Measurements from ENCODE around the gene FOXJ2. TPM values are rescaled to one million over a fixed set of nuclear protein-coding genes. Genes with fewer than 3 reads are reported as not detected.

FOXJ2 gene
- polyA plus RNA-seq, 4 donors: 3.8 to 11.1 (median 5.4) TPM

GRCh38 chr12:8045952-8046944, 13.7 kb downstream of the FOXJ2 start:
- Histone ChIP-seq H3K27me3 (ENCODE audit: control insufficient read depth in 3 of 3, insufficient read depth in 3 of 3, low read length in 3 of 3) (no peaks in the 10 kb centered on the region), H3K36me3 (ENCODE audit: control insufficient read depth in 3 of 3, insufficient read depth in 2 of 3, low read depth in 1 of 3, low read length in 3 of 3) (peaks cover 23 to 64% (median 24%) of the 10 kb centered on the region in 3 donors), H3K4me3 (ENCODE audit: low read depth in 1 of 3, low read length in 3 of 3) (no peak overlapping the region), H3K4me1 (ENCODE audit: control insufficient read depth in 3 of 3, insufficient read depth in 2 of 3, low read depth in 1 of 3, low read length in 2 of 3) (no peaks in the 10 kb centered on the region), H3K27ac (ENCODE audit: low read depth in 1 of 3, low read length in 2 of 3) (no peak overlapping the region), H3K9me3 (ENCODE audit: control insufficient read depth in 2 of 2, insufficient read depth in 1 of 2, low read depth in 1 of 2, low read length in 1 of 2) (no peaks in the 10 kb centered on the region)
- FAIRE-seq (no peak), DNase-seq (peak; percentile 66 to 73)
- WGBS, 3 donors: 47 to 52% (median 48%) methylated on average over 8 of the region's 8 CpGs

- Histone ChIP-seq H3K4me1 (ENCODE audit: control insufficient read depth in 3 of 3, insufficient read depth in 2 of 3, low read depth in 1 of 3, low read length in 2 of 3) (no peaks in the 10 kb centered on the region), H3K36me3 (ENCODE audit: control insufficient read depth in 3 of 3, insufficient read depth in 2 of 3, low read depth in 1 of 3, low read length in 3 of 3) (peaks cover 16 to 60% (median 30%) of the 10 kb centered on the region in 3 donors), H3K4me3 (ENCODE audit: low read depth in 1 of 3, low read length in 3 of 3) (no peak overlapping the region), H3K9me3 (ENCODE audit: control insufficient read depth in 2 of 2, insufficient read depth in 1 of 2, low read depth in 1 of 2, low read length in 1 of 2) (no peaks in the 10 kb centered on the region), H3K27me3 (ENCODE audit: control insufficient read depth in 3 of 3, insufficient read depth in 3 of 3, low read length in 3 of 3) (no peaks in the 10 kb centered on the region), H3K27ac (ENCODE audit: low read depth in 1 of 3, low read length in 2 of 3) (no peak overlapping the region)
- FAIRE-seq: no peak
- WGBS, 3 donors: 92 to 98% (median 95%) methylated on average over 5 of the region's 5 CpGs
- no peak for DNase-seq
Measured at GRCh38 chr12:8047842-8048241, 15.3 kb downstream of the FOXJ2 start.

DNA sequence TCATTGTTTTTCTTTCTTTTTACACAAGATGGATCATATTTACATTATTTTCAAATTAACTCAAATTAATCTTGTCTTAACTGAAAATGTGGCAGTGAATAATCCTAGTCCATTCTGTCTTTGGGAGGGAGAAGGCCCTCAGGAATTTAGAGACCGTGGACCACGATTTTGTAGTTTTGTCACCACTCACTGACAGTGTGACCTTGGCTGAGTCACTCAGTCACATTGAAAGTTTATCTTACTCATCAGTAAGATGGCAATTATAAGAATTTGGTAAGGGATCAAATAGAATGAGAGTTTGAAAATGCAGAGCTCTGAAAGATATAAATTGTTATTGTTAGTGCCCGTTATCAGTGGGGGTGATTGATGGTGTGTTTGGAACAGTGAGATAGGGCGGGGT, 16.4 kb downstream of the FOXJ2 start:
- WGBS, 3 donors: 80 to 87% (median 83%) methylated on average over 4 of the region's 4 CpGs
- Histone ChIP-seq H3K36me3 (ENCODE audit: control insufficient read depth in 3 of 3, insufficient read depth in 2 of 3, low read depth in 1 of 3, low read length in 3 of 3) (peaks cover 16 to 53% (median 37%) of the 10 kb centered on the region in 3 donors), H3K4me1 (ENCODE audit: control insufficient read depth in 3 of 3, insufficient read depth in 2 of 3, low read depth in 1 of 3, low read length in 2 of 3) (no peaks in the 10 kb centered on the region), H3K9me3 (ENCODE audit: control insufficient read depth in 2 of 2, insufficient read depth in 1 of 2, low read depth in 1 of 2, low read length in 1 of 2) (no peaks in the 10 kb centered on the region), H3K27ac (ENCODE audit: low read depth in 1 of 3, low read length in 2 of 3) (no peak overlapping the region), H3K4me3 (ENCODE audit: low read depth in 1 of 3, low read length in 3 of 3) (no peak overlapping the region), H3K27me3 (ENCODE audit: control insufficient read depth in 3 of 3, insufficient read depth in 3 of 3, low read length in 3 of 3) (no peaks in the 10 kb centered on the region)
- DNase-seq (no peak), FAIRE-seq (no peak)

DNA sequence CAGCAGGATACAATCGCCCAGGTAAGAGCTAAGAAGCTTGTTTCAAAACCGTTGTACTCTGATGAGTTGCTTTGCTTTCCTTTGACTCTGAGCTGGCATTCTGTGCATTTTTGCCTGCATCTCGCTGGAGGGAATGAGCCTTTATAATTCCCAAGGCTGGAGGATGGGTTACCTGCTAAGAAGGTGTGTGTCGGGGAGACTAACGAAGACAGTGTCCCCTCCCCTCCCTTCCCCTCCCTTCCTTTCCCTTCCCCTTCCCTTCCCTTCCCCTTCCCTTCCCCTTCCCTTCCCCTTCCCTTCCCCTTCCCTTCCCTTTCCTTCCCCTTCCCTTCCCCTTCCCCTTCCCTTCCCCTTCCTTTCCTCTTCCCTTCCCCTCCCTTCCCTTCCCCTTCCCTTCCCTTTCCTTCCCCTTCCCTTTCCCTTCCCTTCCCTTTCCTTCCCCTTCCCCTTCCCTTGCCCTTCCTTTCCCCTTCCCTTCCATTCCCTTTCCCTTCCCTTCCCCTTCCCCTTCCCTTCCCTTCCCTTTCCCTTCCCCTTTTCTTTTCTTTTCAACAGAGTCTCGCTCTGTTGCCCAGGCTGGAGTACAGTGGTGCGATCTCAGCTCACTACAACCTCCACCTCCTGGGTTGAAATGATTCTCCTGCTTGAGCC, 18.2 kb downstream of the FOXJ2 start:
- Histone ChIP-seq H3K27ac (ENCODE audit: low read depth in 1 of 3, low read length in 2 of 3) (no peak overlapping the region), H3K4me1 (ENCODE audit: control insufficient read depth in 3 of 3, insufficient read depth in 2 of 3, low read depth in 1 of 3, low read length in 2 of 3) (no peaks in the 10 kb centered on the region), H3K9me3 (ENCODE audit: control insufficient read depth in 2 of 2, insufficient read depth in 1 of 2, low read depth in 1 of 2, low read length in 1 of 2) (no peaks in the 10 kb centered on the region), H3K4me3 (ENCODE audit: low read depth in 1 of 3, low read length in 3 of 3) (no peak overlapping the region), H3K27me3 (ENCODE audit: control insufficient read depth in 3 of 3, insufficient read depth in 3 of 3, low read length in 3 of 3) (no peaks in the 10 kb centered on the region), H3K36me3 (ENCODE audit: control insufficient read depth in 3 of 3, insufficient read depth in 2 of 3, low read depth in 1 of 3, low read length in 3 of 3) (peaks cover 10 to 44% (median 37%) of the 10 kb centered on the region in 3 donors)
- no peak for FAIRE-seq
- no peak for DNase-seq
- WGBS, 3 donors: 89 to 94% (median 90%) methylated on average over 7 of the region's 7 CpGs

- DNase-seq: no peak
- Histone ChIP-seq H3K36me3 (ENCODE audit: control insufficient read depth in 3 of 3, insufficient read depth in 2 of 3, low read depth in 1 of 3, low read length in 3 of 3) (peaks cover 8 to 38% (median 34%) of the 10 kb centered on the region in 3 donors), H3K4me3 (ENCODE audit: low read depth in 1 of 3, low read length in 3 of 3) (no peak overlapping the region), H3K9me3 (ENCODE audit: control insufficient read depth in 2 of 2, insufficient read depth in 1 of 2, low read depth in 1 of 2, low read length in 1 of 2) (no peaks in the 10 kb centered on the region), H3K27ac (ENCODE audit: low read depth in 1 of 3, low read length in 2 of 3) (no peak overlapping the region), H3K27me3 (ENCODE audit: control insufficient read depth in 3 of 3, insufficient read depth in 3 of 3, low read length in 3 of 3) (no peaks in the 10 kb centered on the region), H3K4me1 (ENCODE audit: control insufficient read depth in 3 of 3, insufficient read depth in 2 of 3, low read depth in 1 of 3, low read length in 2 of 3) (no peaks in the 10 kb centered on the region)
- no peak for FAIRE-seq
- 81 to 93% (median 90%) methylated on average over 7 of the region's 7 CpGs for WGBS, 3 donors
Measured at GRCh38 chr12:8052679-8053078, 20.2 kb downstream of the FOXJ2 start.

DNA sequence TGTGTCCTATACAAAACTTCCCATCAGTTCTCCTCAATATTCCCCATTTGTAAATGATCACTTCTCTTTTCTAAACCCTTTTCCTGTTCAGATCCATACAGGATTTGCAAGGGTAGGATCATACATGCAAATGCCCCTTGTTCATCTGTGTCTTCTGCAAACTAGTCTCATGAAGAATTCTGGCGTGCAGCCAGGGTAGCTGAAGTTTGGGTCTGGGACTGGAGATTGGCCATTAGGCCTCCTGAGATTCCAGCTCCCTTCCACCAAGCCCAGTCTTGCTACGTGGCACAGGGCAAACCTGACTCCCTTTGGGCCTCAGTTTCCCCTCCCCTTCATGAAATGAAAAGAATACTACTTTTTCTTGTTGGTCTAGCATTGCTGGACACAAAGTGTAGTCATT, 22.3 kb downstream of the FOXJ2 start:
- Histone ChIP-seq H3K4me1 (ENCODE audit: control insufficient read depth in 3 of 3, insufficient read depth in 2 of 3, low read depth in 1 of 3, low read length in 2 of 3) (peaks cover 0 to 5% (median 0%) of the 10 kb centered on the region in 3 donors), H3K9me3 (ENCODE audit: control insufficient read depth in 2 of 2, insufficient read depth in 1 of 2, low read depth in 1 of 2, low read length in 1 of 2) (no peaks in the 10 kb centered on the region), H3K4me3 (ENCODE audit: low read depth in 1 of 3, low read length in 3 of 3) (no peak overlapping the region), H3K27ac (ENCODE audit: low read depth in 1 of 3, low read length in 2 of 3) (no peak overlapping the region), H3K36me3 (ENCODE audit: control insufficient read depth in 3 of 3, insufficient read depth in 2 of 3, low read depth in 1 of 3, low read length in 3 of 3) (peaks cover 2 to 27% (median 22%) of the 10 kb centered on the region in 3 donors), H3K27me3 (ENCODE audit: control insufficient read depth in 3 of 3, insufficient read depth in 3 of 3, low read length in 3 of 3) (no peaks in the 10 kb centered on the region)
- no peak for FAIRE-seq
- 90 to 94% (median 92%) methylated on average over 2 of the region's 2 CpGs for WGBS, 3 donors
- no peak for DNase-seq

DNA sequence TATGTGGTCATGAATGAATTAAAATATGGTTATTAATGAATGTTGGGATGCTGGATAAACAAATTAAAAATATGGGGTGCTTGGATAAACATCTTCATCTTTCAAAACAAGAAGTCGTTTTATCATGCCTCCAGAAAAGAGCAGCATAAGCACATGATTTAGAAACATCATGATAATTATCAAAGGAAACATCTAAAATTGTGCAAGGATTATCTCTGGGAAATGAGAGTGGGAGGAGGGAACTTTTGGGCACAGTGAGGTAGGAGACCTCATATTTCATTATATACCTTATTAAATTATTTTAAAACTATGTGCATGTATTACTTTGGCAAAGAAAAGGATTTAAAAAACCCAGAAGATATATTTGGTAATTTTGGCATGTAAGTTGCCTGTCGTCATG, 24.8 kb downstream of the FOXJ2 start:
- H3K4me3 ChIP-seq (ENCODE audit: low read depth in 1 of 3, low read length in 3 of 3): no peak overlapping the region
- peaks cover 0 to 17% (median 12%) of the 10 kb centered on the region in 3 donors for H3K36me3 ChIP-seq (ENCODE audit: control insufficient read depth in 3 of 3, insufficient read depth in 2 of 3, low read depth in 1 of 3, low read length in 3 of 3)
- DNase-seq (no peak), FAIRE-seq (no peak)
- peaks cover 0 to 5% (median 0%) of the 10 kb centered on the region in 3 donors for H3K4me1 ChIP-seq (ENCODE audit: control insufficient read depth in 3 of 3, insufficient read depth in 2 of 3, low read depth in 1 of 3, low read length in 2 of 3)
- no peaks in the 10 kb centered on the region for H3K9me3 ChIP-seq (ENCODE audit: control insufficient read depth in 2 of 2, insufficient read depth in 1 of 2, low read depth in 1 of 2, low read length in 1 of 2)
- H3K27ac ChIP-seq (ENCODE audit: low read depth in 1 of 3, low read length in 2 of 3): peak overlapping the region in 1 of 3 donors; percentile 20
- no peaks in the 10 kb centered on the region for H3K27me3 ChIP-seq (ENCODE audit: control insufficient read depth in 3 of 3, insufficient read depth in 3 of 3, low read length in 3 of 3)
- 62 to 79% (median 78%) methylated on average over 2 of the region's 2 CpGs for WGBS, 3 donors

DNA sequence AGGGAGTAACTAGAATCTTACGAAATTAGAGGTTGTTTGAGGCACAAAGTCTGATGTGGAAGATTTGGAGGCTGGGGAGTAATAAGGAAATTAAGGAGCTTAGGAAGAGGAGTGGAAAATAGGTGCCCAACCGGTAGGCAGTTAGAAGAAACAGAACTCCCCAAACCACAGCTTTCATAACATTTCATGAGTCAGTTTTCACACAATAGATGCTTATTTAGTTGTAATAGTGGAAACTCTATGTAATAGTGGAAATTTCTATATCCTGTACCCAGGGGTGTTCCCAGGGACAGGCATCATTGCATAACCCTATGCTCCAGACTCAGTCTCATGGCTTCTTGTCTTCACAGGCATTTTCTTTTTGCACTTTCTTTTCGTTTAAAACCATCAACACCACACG, 25.3 kb downstream of the FOXJ2 start:
- WGBS, 3 donors: 57 to 67% (median 66%) methylated on average over 4 of the region's 4 CpGs
- H3K27me3 ChIP-seq (ENCODE audit: control insufficient read depth in 3 of 3, insufficient read depth in 3 of 3, low read length in 3 of 3): no peaks in the 10 kb centered on the region
- peak overlapping the region in 1 of 3 donors; percentile 20 for H3K27ac ChIP-seq (ENCODE audit: low read depth in 1 of 3, low read length in 2 of 3)
- H3K4me1 ChIP-seq (ENCODE audit: control insufficient read depth in 3 of 3, insufficient read depth in 2 of 3, low read depth in 1 of 3, low read length in 2 of 3): peaks cover 0 to 5% (median 0%) of the 10 kb centered on the region in 3 donors
- H3K36me3 ChIP-seq (ENCODE audit: control insufficient read depth in 3 of 3, insufficient read depth in 2 of 3, low read depth in 1 of 3, low read length in 3 of 3): peaks cover 0 to 12% (median 7%) of the 10 kb centered on the region in 3 donors
- FAIRE-seq (no peak), DNase-seq (no peak)
- H3K4me3 ChIP-seq (ENCODE audit: low read depth in 1 of 3, low read length in 3 of 3): no peak overlapping the region
- no peaks in the 10 kb centered on the region for H3K9me3 ChIP-seq (ENCODE audit: control insufficient read depth in 2 of 2, insufficient read depth in 1 of 2, low read depth in 1 of 2, low read length in 1 of 2)
